HG03520 (cell line): ENCODE measurements around the gene TMEM120B.

Experiments
- ATAC-seq: cut with Tn5 transposase; IDR thresholded peaks from one replicate; pipeline ENCODE4 v1.9.1; 2021; ENCODE audit warnings: mild to moderate bottlenecking, moderate library complexity; ENCODE audit not compliant: unreplicated experiment

TMEM120B gene

GRCh38 chr12:121770813-121771625, 58.5 kb downstream of the TMEM120B start:
- ATAC-seq: no peak

GRCh38 chr12:121773011-121773777, 60.6 kb downstream of the TMEM120B start:
- peak; percentile 61 for ATAC-seq

- no peak for ATAC-seq
These were observed 62.5 kb downstream of the TMEM120B start for GRCh38 chr12:121774968-121775474.

- ATAC-seq: no peak
These were observed 62.9 kb downstream of the TMEM120B start for GRCh38 chr12:121775501-121775900.

GRCh38 chr12:121776190-121777098, 63.9 kb downstream of the TMEM120B start:
- no peak for ATAC-seq

GRCh38 chr12:121778567-121779421, 66.2 kb downstream of the TMEM120B start:
- ATAC-seq: no peak

GRCh38 chr12:121779422-121779895, 66.9 kb downstream of the TMEM120B start:
- ATAC-seq: no peak

- ATAC-seq: no peak
These were observed 67.9 kb downstream of the TMEM120B start for GRCh38 chr12:121780429-121780828.

GRCh38 chr12:121781484-121781997, 69.0 kb downstream of the TMEM120B start:
- no peak for ATAC-seq

- no peak for ATAC-seq
These were observed 69.7 kb downstream of the TMEM120B start for GRCh38 chr12:121781998-121782979.

GRCh38 chr12:121783766-121784165, 71.2 kb downstream of the TMEM120B start:
- ATAC-seq: no peak

- ATAC-seq: no peak
These were observed 71.9 kb downstream of the TMEM120B start for GRCh38 chr12:121784460-121784859.

GRCh38 chr12:121786440-121786825, 73.9 kb downstream of the TMEM120B start:
- no peak for ATAC-seq

GRCh38 chr12:121787063-121788025, 74.8 kb downstream of the TMEM120B start:
- no peak for ATAC-seq

GRCh38 chr12:121788176-121788818, 75.7 kb downstream of the TMEM120B start:
- ATAC-seq: no peak

GRCh38 chr12:121789233-121789781, 76.8 kb downstream of the TMEM120B start:
- no peak for ATAC-seq
